Loucy (cell line): ENCODE data around the gene CTDSPL.

Experiments
- H2AFZ ChIP-seq: fragments of 200-600 bp; sonication (generic); 2 replicates; pipeline ENCODE4 v1.6.0; 2016; ENCODE audit warnings: antibody characterized with exemption, mild to moderate bottlenecking, low read length, moderate library complexity
- H3F3A ChIP-seq: fragments of 200-600 bp; 2 replicates; pipeline ENCODE4 v1.6.0; 2016; ENCODE audit warnings: antibody characterized with exemption, low read depth, mild to moderate bottlenecking
- H3K27me3 ChIP-seq: fragments of 200-600 bp; sonication (generic); 2 replicates; pipeline ENCODE4 v1.6.1; 2014; ENCODE audit warnings: low read length, mild to moderate bottlenecking; ENCODE audit not compliant: insufficient read depth, poor library complexity, severe bottlenecking
- H3K36me3 ChIP-seq: fragments of 200-600 bp; sonication (generic); 2 replicates; pipeline ENCODE4 v1.6.1; 2016; ENCODE audit warnings: low read length; ENCODE audit not compliant: insufficient read depth
- H3K4me1 ChIP-seq: fragments of 200-600 bp; sonication (generic); 2 replicates; pipeline ENCODE4 v1.5.1; 2014; ENCODE audit warnings: low read length, mild to moderate bottlenecking; ENCODE audit not compliant: insufficient read depth, poor library complexity, severe bottlenecking
- H3K4me2 ChIP-seq: fragments of 200-600 bp; sonication (generic); 2 replicates; pipeline ENCODE4 v1.6.0; 2014; ENCODE audit warnings: antibody characterized with exemption, low read length, low read depth, mild to moderate bottlenecking; ENCODE audit not compliant: poor library complexity, severe bottlenecking
- H3K4me3 ChIP-seq: fragments of 200-600 bp; sonication (generic); 2 replicates; pipeline ENCODE4 v1.5.1; 2014; ENCODE audit warnings: low read length, mild to moderate bottlenecking, mixed read lengths; ENCODE audit not compliant: poor library complexity, severe bottlenecking
- H3K79me2 ChIP-seq: fragments of 200-600 bp; sonication (generic); 2 replicates; pipeline ENCODE4 v1.6.1; 2014; ENCODE audit warnings: low read length; ENCODE audit not compliant: insufficient read depth
- H3K9ac ChIP-seq: fragments of 200-600 bp; sonication (generic); 2 replicates; pipeline ENCODE4 v1.6.0; 2014; ENCODE audit warnings: mild to moderate bottlenecking, low read depth, low read length, moderate library complexity; ENCODE audit not compliant: poor library complexity, severe bottlenecking
- H3K9me2 ChIP-seq: fragments of 200-600 bp; sonication (generic); replicated peaks from 2 replicates; pipeline ENCODE4 v1.6.1; 2016; ENCODE audit warnings: low read depth, low read length, mixed read lengths
- H3K9me3 ChIP-seq: fragments of 200-600 bp; sonication (generic); 2 replicates; pipeline ENCODE4 v1.6.1; 2014; ENCODE audit warnings: mild to moderate bottlenecking, antibody characterized with exemption, low read length, low read depth; ENCODE audit not compliant: insufficient read depth
- H4K20me1 ChIP-seq: fragments of 200-600 bp; sonication (generic); 2 replicates; pipeline ENCODE4 v1.6.0; 2014; ENCODE audit warnings: antibody characterized with exemption, low read length, mild to moderate bottlenecking; ENCODE audit not compliant: insufficient read depth, poor library complexity, severe bottlenecking
- EZH2phosphoT487 ChIP-seq: fragments of 200-600 bp; IDR thresholded peaks from 2 replicates; pipeline ENCODE4 v1.6.1; 2018; ENCODE audit warnings: antibody characterized with exemption, mild to moderate bottlenecking, moderate library complexity, borderline replicate concordance
- TF ChIP-seq, protein P1 (sequence below): fragments of 200-600 bp; sonication (generic); conservative IDR thresholded peaks from 2 replicates; pipeline ENCODE4 v1.5.1; 2014; ENCODE audit warnings: mild to moderate bottlenecking, antibody characterized with exemption, low read length

Gene CTDSPL

DNA sequence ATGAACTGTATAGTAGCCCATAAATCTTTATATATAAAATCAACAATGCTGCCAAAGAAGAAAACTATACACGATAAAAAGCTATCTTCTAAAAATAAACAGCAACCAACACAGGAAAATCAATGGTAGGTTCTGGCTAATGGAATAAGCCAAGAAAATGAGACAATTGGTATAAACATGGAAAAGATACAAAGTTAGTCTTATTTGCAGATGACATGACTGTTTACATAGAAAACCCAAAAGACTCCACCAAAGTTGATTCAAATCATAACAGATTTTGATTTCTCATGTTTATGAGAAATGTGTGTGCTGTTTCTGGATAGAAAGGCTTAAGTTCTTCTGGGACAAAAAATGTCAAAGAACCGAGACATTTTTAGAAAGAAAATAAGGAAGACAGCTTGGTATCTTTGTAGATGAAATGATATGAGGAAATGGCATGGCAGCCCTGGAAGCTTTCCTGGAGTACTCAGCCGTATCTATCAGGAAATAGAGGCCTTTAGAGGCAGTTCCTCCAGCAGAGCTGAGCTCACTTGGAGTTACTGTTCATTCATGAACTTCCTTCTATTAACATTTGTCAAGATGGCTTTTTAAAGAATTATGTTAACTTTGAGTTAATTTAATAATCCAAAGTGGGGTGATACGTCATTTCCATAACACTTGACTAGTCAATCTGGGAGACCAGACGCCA, 92.2 kb downstream of the CTDSPL start:
- Histone ChIP-seq H2AFZ (no peak overlapping the region), H3K36me3 (no peaks in the 10 kb centered on the region), H3K27me3 (no peaks in the 10 kb centered on the region), H3K9me2 (no peaks in the 10 kb centered on the region), H3K79me2 (no peaks in the 10 kb centered on the region), H3K4me3 (no peak overlapping the region), H3K4me2 (no peak overlapping the region), H3K9me3 (no peaks in the 10 kb centered on the region), H3K4me1 (peaks cover 31% of the 10 kb centered on the region), H3K9ac (no peak overlapping the region), H3F3A (no peaks in the 10 kb centered on the region), H4K20me1 (no peaks in the 10 kb centered on the region)
- TF ChIP-seq EZH2phosphoT487 = no peak
- TF ChIP-seq, protein P1, sequence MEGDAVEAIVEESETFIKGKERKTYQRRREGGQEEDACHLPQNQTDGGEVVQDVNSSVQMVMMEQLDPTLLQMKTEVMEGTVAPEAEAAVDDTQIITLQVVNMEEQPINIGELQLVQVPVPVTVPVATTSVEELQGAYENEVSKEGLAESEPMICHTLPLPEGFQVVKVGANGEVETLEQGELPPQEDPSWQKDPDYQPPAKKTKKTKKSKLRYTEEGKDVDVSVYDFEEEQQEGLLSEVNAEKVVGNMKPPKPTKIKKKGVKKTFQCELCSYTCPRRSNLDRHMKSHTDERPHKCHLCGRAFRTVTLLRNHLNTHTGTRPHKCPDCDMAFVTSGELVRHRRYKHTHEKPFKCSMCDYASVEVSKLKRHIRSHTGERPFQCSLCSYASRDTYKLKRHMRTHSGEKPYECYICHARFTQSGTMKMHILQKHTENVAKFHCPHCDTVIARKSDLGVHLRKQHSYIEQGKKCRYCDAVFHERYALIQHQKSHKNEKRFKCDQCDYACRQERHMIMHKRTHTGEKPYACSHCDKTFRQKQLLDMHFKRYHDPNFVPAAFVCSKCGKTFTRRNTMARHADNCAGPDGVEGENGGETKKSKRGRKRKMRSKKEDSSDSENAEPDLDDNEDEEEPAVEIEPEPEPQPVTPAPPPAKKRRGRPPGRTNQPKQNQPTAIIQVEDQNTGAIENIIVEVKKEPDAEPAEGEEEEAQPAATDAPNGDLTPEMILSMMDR = no peak

DNA sequence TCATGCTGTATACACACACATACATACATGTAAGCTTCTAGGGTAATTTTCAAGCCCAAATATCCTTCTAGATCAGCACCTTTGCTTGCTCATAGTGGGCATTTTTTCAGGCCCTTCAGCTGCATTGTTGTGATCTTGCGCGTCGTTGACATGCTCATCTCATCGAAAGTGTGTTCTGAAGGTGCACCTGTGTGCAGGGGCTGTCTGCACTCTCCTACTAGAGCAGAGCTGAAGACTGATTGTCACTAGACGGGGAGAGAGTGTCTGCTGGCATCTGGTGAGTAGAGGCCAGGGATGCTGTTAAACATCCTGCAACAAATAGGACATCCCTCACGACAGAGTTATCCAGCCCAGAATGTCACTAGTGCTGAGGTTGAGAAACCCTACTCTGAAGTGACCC, 93.2 kb downstream of the CTDSPL start:
- Histone ChIP-seq H3F3A (no peaks in the 10 kb centered on the region), H3K27me3 (no peaks in the 10 kb centered on the region), H3K4me3 (no peak overlapping the region), H3K36me3 (no peaks in the 10 kb centered on the region), H3K4me1 (peaks cover 31% of the 10 kb centered on the region), H3K9me2 (no peaks in the 10 kb centered on the region), H3K9ac (no peak overlapping the region), H4K20me1 (no peaks in the 10 kb centered on the region), H3K79me2 (no peaks in the 10 kb centered on the region), H3K9me3 (no peaks in the 10 kb centered on the region), H2AFZ (no peak overlapping the region), H3K4me2 (no peak overlapping the region)
- TF ChIP-seq, protein P1 = no peak
- no peak for TF ChIP-seq EZH2phosphoT487

DNA sequence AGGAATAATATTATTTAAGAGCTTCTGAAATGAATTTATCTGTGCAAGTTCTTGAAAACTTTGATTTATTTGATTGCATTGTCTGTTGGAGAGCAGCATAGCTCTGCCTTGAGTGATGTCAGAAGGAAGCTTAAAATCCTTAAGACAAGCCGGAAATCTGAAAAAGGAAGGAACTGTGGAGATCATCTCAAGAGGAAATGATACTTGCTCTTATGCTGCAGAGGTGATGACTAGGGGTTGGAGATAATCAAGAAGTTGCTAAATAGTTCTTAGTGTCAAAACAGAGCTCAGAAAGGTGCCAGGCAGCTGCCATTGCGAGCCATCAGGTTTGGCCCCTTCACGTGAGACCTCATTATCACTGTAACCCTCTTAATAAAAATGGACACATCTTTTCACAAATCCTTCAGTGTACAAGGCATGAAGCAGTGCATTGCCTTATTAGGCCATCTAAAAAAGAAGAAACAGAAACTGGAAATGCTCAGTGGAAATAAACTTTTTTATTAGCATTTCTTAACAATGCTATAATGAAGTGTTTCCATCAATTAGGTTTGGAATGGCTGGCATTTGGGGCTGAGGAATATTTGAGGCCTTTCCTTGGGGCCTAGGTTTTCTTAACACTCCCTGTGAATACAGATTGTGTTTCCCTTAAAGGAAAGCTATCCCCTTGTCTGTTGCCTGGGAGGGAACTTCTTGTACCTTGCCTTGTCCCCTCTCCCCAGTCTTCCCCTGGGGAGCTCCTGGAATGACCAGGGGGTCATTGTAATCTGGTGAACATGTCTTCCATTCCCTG, 94.4 kb downstream of the CTDSPL start:
- peak overlapping the region; percentile 71 for H3K9ac ChIP-seq
- H3K36me3 ChIP-seq = no peaks in the 10 kb centered on the region
- peaks cover 31% of the 10 kb centered on the region for H3K4me1 ChIP-seq
- H3K4me3 ChIP-seq = peak overlapping the region; percentile 52
- no peaks in the 10 kb centered on the region for H3K79me2 ChIP-seq
- no peaks in the 10 kb centered on the region for H3F3A ChIP-seq
- H3K9me2 ChIP-seq = no peaks in the 10 kb centered on the region
- H3K9me3 ChIP-seq = no peaks in the 10 kb centered on the region
- no peaks in the 10 kb centered on the region for H3K27me3 ChIP-seq
- peak overlapping the region; percentile 79; the same call in 1 of the 2 replicates for H2AFZ ChIP-seq
- peak overlapping the region; percentile 64 for H3K4me2 ChIP-seq
- TF ChIP-seq, protein P1 = no peak
- TF ChIP-seq EZH2phosphoT487 = no peak
- no peaks in the 10 kb centered on the region for H4K20me1 ChIP-seq
